ENCODE results near the gene EXT2.

Gene EXT2

DNA sequence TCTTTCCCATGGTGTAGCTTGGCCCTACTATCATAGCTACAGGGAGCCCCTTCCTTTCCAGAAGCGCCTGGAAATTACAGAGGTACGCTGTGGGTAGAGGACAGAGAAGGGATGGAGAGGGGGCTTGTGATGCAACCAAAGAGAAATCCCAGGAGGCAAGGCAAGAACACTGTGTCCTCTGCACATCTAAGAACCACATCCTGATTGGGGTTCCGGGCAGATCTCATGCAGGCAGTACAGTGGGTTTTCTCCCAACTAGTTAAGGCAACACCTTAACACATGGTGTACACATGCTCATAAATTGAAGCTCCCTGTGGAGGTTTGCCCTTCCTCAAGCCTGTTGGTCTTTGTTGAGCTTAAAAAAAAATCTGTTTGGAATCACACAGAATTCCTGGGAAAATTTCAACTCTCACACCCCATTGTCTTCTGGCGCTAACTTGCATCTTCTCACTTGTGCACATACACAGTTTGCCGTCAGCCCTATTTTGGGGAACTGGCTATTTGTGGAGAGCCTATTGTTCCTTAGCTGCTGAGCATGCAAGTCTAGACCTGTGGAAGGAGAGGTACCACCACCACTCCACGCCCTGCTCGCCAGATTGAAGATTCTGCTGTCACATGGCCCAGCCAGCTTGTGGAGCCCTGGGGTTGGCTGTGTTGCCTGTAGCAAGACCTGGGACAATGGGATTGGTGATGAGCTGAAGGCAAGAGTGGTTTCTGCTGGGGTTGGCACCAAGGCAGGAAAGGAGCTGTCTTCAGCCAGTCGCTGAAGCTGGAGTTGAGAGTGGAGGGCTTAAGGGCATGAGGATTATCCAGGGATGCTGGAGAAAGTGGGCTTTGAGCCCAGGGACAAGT lies 162.1 kb downstream of the EXT2 start:
- Mint-ChIP-seq H3K9me3 (ENCODE audit: low read depth) (peaks cover 9% of the 10 kb centered on the region), H3K27me3 (no peaks in the 10 kb centered on the region), H3K4me3 (no peak overlapping the region), H3K27ac (no peak overlapping the region), H3K36me3 (peaks cover 6% of the 10 kb centered on the region), H3K4me1 (ENCODE audit: low read depth) (peaks cover 11% of the 10 kb centered on the region)

DNA sequence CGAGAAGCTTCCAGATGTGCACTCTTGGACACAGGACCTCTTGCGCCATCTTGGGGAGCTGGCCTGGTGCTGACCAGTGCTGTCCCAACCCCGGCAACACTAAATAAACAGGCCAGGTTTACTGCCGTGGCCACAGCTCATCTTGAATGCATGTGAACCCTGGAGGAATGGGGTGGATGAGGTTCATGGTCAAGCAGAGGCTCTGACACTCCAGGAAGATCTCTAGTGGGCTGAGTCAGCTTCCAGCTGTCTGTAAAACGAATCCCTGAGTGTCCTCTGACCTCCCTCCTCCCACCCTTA lies 162.7 kb downstream of the EXT2 start:
- H3K36me3 Mint-ChIP-seq = peaks cover under 1% of the 10 kb centered on the region
- no peak overlapping the region for H3K4me3 Mint-ChIP-seq
- H3K4me1 Mint-ChIP-seq (ENCODE audit: low read depth) = peaks cover 11% of the 10 kb centered on the region
- H3K27ac Mint-ChIP-seq = no peak overlapping the region
- no peaks in the 10 kb centered on the region for H3K27me3 Mint-ChIP-seq
- peaks cover 3% of the 10 kb centered on the region for H3K9me3 Mint-ChIP-seq (ENCODE audit: low read depth)

GRCh38 chr11:44258839-44259420 lies 163.5 kb downstream of the EXT2 start:
- H3K4me3 Mint-ChIP-seq = no peak overlapping the region
- no peaks in the 10 kb centered on the region for H3K9me3 Mint-ChIP-seq (ENCODE audit: low read depth)
- H3K4me1 Mint-ChIP-seq (ENCODE audit: low read depth) = peaks cover 11% of the 10 kb centered on the region
- no peak overlapping the region for H3K27ac Mint-ChIP-seq
- H3K36me3 Mint-ChIP-seq = no peaks in the 10 kb centered on the region
- no peaks in the 10 kb centered on the region for H3K27me3 Mint-ChIP-seq

GRCh38 chr11:44260081-44260480 lies 164.6 kb downstream of the EXT2 start:
- Mint-ChIP-seq H3K27me3 (no peaks in the 10 kb centered on the region), H3K4me3 (no peak overlapping the region), H3K27ac (no peak overlapping the region), H3K4me1 (ENCODE audit: low read depth) (peaks cover 11% of the 10 kb centered on the region), H3K36me3 (no peaks in the 10 kb centered on the region), H3K9me3 (ENCODE audit: low read depth) (no peaks in the 10 kb centered on the region)

GRCh38 chr11:44261800-44262591 lies 166.5 kb downstream of the EXT2 start:
- Mint-ChIP-seq H3K27ac (no peak overlapping the region), H3K27me3 (no peaks in the 10 kb centered on the region), H3K4me1 (ENCODE audit: low read depth) (peaks cover 9% of the 10 kb centered on the region), H3K9me3 (ENCODE audit: low read depth) (no peaks in the 10 kb centered on the region), H3K4me3 (no peak overlapping the region), H3K36me3 (no peaks in the 10 kb centered on the region)

GRCh38 chr11:44263738-44264437 lies 168.4 kb downstream of the EXT2 start:
- Mint-ChIP-seq H3K27ac (no peak overlapping the region), H3K27me3 (peaks cover 2% of the 10 kb centered on the region), H3K36me3 (no peaks in the 10 kb centered on the region), H3K4me3 (no peak overlapping the region), H3K9me3 (ENCODE audit: low read depth) (no peaks in the 10 kb centered on the region), H3K4me1 (ENCODE audit: low read depth) (no peaks in the 10 kb centered on the region)

DNA sequence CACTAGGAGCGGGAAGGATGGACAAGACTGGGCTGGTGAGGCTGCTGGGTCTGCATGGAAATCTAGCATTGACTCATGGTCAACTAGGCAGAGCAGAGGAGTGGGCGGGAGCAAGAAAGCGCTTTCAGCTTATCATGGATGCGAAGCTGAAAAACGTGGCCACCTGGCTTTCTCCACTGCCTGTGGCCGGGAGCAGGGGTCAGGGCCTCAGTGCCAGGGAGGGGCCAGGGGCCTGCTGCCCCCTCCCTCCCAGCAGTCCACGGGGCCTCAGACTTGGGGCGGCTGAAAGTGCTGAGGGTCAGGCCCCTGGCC lies 168.9 kb downstream of the EXT2 start:
- H3K4me1 Mint-ChIP-seq (ENCODE audit: low read depth) = no peaks in the 10 kb centered on the region
- H3K27me3 Mint-ChIP-seq = peaks cover 2% of the 10 kb centered on the region
- no peak overlapping the region for H3K27ac Mint-ChIP-seq
- no peak overlapping the region for H3K4me3 Mint-ChIP-seq
- H3K9me3 Mint-ChIP-seq (ENCODE audit: low read depth) = no peaks in the 10 kb centered on the region
- H3K36me3 Mint-ChIP-seq = no peaks in the 10 kb centered on the region

GRCh38 chr11:44264761-44265160 lies 169.3 kb downstream of the EXT2 start:
- Mint-ChIP-seq H3K27me3 (peaks cover 2% of the 10 kb centered on the region), H3K4me1 (ENCODE audit: low read depth) (no peaks in the 10 kb centered on the region), H3K9me3 (ENCODE audit: low read depth) (no peaks in the 10 kb centered on the region), H3K4me3 (no peak overlapping the region), H3K36me3 (no peaks in the 10 kb centered on the region), H3K27ac (no peak overlapping the region)

- Mint-ChIP-seq H3K9me3 (ENCODE audit: low read depth) (no peaks in the 10 kb centered on the region), H3K27me3 (peaks cover 2% of the 10 kb centered on the region), H3K27ac (no peak overlapping the region), H3K4me3 (no peak overlapping the region), H3K4me1 (ENCODE audit: low read depth) (no peaks in the 10 kb centered on the region), H3K36me3 (no peaks in the 10 kb centered on the region)
These were observed 170.7 kb downstream of the EXT2 start for GRCh38 chr11:44266056-44266780.

DNA sequence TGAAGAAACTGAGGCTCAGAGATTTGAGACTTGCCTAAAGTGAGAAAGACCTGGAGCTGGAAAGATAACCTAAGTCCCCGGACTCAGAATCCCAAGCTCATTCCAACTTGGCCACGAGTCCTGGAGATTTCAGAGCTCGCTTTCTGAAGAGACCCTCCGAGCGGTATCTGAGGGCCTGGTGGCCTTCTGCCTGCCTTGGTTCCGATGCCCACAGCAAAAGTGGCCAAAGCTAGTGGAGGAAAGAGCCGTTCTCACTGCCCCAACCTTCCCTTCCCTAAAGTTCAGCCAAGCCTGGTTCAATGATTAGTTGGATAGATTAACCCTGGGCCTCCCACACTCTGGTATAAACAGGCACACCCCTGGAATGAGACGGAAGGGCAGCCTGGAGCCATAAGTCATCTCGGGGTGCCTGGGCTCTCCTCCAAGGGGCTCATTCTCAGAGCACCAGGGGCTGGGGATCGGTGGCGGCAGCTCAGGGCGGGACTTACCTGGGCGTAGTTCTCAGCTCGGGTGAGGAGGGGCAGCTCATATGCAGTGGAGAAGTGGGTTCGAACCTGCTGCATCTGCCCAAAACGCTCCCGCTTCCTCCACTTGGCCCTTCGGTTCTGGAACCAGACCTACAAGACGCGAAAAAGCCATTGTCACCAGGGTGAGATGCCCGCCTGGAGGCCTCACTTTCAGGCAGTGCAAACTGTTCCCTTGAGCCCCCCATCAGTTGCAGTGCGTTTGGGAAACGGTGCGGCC lies 171.7 kb downstream of the EXT2 start:
- no peaks in the 10 kb centered on the region for H3K4me1 Mint-ChIP-seq (ENCODE audit: low read depth)
- no peak overlapping the region for H3K27ac Mint-ChIP-seq
- H3K4me3 Mint-ChIP-seq = no peak overlapping the region
- peaks cover 2% of the 10 kb centered on the region for H3K27me3 Mint-ChIP-seq
- H3K9me3 Mint-ChIP-seq (ENCODE audit: low read depth) = no peaks in the 10 kb centered on the region
- H3K36me3 Mint-ChIP-seq = no peaks in the 10 kb centered on the region

DNA sequence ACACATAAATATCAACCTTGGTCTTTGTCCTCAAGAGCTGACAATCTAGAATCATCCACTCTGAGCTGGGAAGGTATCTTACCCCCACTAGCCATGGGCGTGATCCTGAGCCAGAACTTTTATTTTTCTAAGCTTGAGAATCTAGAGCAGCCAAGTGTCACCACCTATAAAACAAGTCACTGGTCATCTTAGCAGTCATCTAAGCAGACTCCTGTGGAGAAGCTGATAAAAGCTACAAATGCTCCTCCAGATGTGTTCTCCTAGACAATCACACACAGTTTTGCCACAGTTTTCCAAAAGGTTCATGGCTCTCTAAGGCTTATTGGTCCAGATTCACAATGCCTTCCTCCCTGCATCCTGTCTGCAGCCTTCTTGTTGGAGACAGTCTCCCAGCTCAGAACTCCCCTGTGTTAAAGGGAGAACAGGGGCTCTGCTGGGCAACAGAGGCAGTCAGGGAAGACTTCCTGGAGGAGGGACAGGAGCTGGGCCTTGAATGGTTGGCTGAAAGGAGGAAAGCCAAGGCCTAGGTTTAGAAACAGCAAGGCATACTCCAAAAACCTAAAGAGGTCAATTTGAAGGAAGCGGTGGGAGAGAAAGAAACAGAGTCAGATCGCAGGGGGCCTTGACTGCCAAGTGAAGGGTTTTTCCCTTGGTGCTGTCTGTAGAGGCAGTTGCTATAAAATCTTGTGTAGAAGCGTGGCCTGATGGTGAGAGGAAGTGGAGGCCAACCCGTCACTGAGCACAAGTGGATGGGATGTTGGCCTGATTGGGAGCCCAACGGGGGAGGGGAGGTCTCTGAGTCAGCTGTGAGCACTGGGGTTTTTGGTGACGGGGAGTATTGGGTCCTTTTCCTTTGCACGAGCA lies 172.5 kb downstream of the EXT2 start:
- no peak overlapping the region for H3K4me3 Mint-ChIP-seq
- H3K4me1 Mint-ChIP-seq (ENCODE audit: low read depth) = no peaks in the 10 kb centered on the region
- H3K36me3 Mint-ChIP-seq = no peaks in the 10 kb centered on the region

DNA sequence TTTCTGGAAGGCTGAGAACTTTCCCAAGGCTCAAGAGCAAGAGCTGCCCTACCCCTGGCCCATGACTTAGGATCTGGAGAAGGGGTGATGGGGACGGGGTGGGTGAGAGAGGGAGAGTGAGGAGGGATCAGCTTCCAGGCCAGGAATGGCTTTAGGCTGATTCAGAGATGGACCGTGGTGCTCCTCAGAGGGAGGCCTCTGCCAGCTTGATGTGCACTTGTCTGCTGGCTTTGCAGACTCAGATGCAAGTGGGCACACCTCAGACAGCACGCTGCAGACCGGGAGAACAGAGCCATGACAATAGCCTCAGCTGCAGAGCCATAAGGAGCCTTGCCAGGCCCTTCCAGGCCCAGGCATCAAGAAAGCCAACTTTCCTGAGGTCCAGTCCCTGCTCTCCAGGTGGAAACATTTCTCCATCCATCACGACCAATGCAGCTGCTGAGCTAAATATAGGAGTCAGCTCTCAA lies 173.2 kb downstream of the EXT2 start:
- Mint-ChIP-seq H3K4me1 (ENCODE audit: low read depth) (no peaks in the 10 kb centered on the region), H3K36me3 (no peaks in the 10 kb centered on the region), H3K27me3 (peaks cover 2% of the 10 kb centered on the region), H3K4me3 (no peak overlapping the region), H3K9me3 (ENCODE audit: low read depth) (no peaks in the 10 kb centered on the region), H3K27ac (no peak overlapping the region)

More for the DNA sequence above, 172.5 kb downstream of the EXT2 start:
- Mint-ChIP-seq H3K27me3 (peaks cover 2% of the 10 kb centered on the region), H3K27ac (no peak overlapping the region), H3K9me3 (ENCODE audit: low read depth) (no peaks in the 10 kb centered on the region)
